GM10266 (cell line): ENCODE results near the gene RAB1B.

Experiments used
- DNase-seq: peaks from one replicate; pipeline ENCODE4 v3.0.0; 2012; ENCODE audit errors: extremely low spot score
- CTCF ChIP-seq: IDR thresholded peaks from 2 replicates; pipeline ENCODE4 v1.5.1; 2012; ENCODE audit warnings: mild to moderate bottlenecking, low read depth; ENCODE audit not compliant: control insufficient read depth, insufficient read depth; ENCODE audit errors: missing control alignments

The RAB1B gene

GRCh38 chr11:66311470-66311964, 43.1 kb downstream of the RAB1B start:
- no peak for DNase-seq
- TF ChIP-seq CTCF = peak; percentile 91

- TF ChIP-seq CTCF = no peak
- peak; percentile 96 for DNase-seq
Measured at GRCh38 chr11:66311965-66312548, 43.6 kb downstream of the RAB1B start.

- no peak for TF ChIP-seq CTCF
- peak; percentile 99 for DNase-seq
Measured at GRCh38 chr11:66312549-66313320, 44.3 kb downstream of the RAB1B start.

- DNase-seq = no peak
- TF ChIP-seq CTCF = no peak
Measured at GRCh38 chr11:66313321-66314185, 45.1 kb downstream of the RAB1B start.

GRCh38 chr11:66314186-66314501, 45.7 kb downstream of the RAB1B start:
- no peak for DNase-seq
- TF ChIP-seq CTCF = no peak

GRCh38 chr11:66314561-66315497, 46.4 kb downstream of the RAB1B start:
- no peak for TF ChIP-seq CTCF
- DNase-seq = no peak
